HG03039 (cell line): ENCODE data around the gene GNG12.

Source experiments
- ATAC-seq: cut with Tn5 transposase; IDR thresholded peaks from one replicate; pipeline ENCODE4 v1.9.1; 2021; ENCODE audit warnings: mild to moderate bottlenecking, moderate library complexity; ENCODE audit not compliant: unreplicated experiment

GNG12 gene

DNA sequence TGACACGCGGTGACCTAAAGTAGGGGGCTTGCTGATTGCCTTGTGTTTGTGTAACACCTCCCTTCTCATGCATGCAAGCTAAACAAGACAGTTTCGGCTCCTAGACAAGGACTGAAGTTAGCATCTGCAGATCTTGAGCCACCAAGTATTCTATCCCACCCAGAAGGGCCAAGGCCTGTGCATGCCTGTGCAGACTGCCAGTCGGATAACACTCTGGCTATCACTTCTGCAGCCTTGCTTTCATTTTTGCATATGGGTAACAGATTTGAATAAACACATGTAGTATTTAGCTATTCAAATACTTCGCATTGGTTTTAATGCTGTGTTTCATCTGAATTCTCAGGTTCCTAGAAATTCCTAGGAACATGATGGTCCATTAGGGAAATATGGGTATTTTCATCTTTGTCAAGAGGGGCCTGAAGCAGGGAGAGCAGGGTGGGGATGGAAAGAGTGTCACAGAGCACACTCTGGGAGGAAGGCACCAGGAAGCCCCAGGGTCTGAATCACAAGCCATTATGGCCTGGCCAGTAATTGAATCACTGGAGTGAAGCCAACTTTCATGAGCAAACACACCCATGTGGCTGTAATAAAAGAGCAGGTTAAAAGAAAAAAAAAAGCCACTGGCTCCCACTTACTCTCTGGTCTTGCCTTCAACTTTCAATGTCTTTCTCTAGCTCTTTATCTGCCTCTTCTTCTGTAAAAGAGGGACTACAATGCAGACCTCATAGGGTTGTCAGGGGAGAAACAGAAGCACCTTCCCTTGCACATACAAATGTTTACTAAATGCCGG lies 120.0 kb downstream of the GNG12 start:
- ATAC-seq = no peak

- no peak for ATAC-seq
Observed at GRCh38 chr1:67711855-67712212, 121.4 kb downstream of the GNG12 start.

DNA sequence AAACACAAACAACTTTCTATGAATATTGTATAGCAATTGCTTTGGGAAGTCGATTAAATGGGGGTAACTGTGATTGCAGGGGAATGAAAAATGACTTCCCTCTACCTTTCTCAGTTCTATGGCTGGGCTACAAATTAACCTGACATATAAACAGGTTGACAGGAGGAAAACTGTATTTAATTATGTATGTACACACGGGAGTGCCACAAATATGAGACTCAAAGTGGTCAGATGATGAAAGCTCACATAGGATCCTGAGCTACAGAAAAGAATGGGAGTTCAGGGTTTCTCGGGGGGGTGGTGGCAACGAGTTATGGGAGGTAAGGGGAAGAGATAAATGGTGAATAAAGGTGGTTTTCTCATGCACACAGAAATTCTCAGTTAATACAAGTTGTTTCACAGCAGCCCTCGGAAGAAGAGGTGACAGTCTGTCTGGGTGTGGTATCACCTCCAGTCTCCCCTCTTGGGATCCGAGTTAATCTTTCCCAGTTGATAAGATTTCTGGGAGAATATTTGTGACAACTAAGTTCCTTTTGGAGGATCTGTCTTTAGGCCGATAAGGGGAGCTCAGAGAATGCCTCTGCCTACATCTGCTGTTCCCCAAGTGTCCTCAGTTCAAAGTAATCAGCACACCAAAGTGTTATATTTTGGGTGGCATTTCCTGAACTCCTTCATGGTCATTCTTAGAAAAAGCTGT lies 122.0 kb downstream of the GNG12 start:
- ATAC-seq = no peak

GRCh38 chr1:67710417-67710816 lies 122.8 kb downstream of the GNG12 start:
- no peak for ATAC-seq

DNA sequence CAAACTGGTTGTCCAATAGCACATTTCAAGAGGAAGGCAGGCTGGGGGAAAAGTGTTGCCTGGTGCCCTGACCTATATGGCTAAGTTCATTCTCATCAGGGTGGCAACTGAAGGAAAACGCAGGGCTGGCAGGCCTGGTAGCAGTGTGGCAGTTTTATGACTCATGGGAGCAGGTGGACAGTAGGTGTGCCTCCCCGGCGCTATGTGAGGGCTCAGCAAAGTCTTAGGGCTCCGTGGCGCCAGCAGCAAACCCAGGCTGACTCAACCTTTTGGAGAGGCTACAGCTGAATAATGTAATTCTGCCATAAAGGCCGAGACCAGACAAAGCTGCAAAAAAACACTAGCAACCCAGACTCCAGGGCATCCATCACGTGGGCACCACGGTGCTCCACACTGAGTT lies 124.7 kb downstream of the GNG12 start:
- no peak for ATAC-seq

DNA sequence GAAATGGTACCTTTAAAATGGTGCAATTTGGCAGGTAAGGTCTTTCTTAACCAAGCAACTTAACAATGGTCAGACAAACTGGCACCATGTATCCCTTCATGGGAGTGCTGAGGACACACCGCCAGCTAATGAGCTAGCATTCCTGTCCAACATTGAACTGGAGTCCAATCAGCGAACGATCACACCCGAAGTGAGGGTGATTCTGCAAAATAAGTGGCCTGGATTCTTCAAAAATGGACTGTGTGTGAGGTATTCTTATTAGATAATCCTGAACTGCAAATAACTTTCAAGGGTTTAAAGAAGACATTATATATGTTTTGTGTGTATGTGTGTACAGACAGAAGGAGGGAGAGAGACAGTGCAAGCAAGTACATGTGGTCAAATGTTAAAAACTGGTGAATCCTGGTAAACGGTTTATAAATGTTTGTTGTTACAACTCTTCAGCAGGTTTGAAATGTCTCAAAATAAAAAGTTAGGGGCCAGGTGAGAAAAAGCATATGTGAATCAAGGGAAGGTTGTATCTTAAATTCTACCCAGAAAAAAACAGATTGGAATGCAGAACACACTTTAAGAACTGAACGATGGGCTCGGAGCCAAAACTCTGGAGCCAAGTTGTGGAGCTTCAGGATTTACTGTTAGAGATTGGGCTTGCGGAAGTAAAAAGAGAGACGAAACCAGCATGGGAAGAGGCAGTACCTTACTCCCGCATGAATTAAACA lies 127.4 kb downstream of the GNG12 start:
- no peak for ATAC-seq

- ATAC-seq = no peak
Observed at GRCh38 chr1:67704351-67704750, 128.9 kb downstream of the GNG12 start.

- no peak for ATAC-seq
Observed at GRCh38 chr1:67701876-67702275, 131.4 kb downstream of the GNG12 start.

GRCh38 chr1:67700692-67701410 lies 132.4 kb downstream of the GNG12 start:
- no peak for ATAC-seq

DNA sequence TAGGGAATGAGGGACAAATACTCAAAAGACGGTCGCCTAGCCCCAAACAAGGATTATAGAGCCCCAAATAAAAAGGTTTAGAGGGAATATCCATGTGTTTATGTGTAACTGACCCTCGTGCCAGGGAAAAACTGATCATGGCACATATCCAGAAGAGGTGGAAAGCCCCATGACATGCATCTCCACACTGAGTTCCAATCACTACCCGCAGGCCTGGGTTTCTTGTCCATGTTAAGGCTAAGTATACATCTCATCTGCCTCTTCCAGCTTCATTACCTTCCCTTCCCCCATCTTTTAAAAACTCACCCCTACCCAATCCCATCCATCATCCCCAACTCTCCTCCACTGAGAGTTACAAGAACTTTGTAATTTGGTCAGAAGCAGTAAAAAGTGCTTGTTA lies 133.0 kb downstream of the GNG12 start:
- no peak for ATAC-seq

- no peak for ATAC-seq
Observed at GRCh38 chr1:67696708-67697107, 136.6 kb downstream of the GNG12 start.

GRCh38 chr1:67695963-67696362 lies 137.3 kb downstream of the GNG12 start:
- no peak for ATAC-seq

DNA sequence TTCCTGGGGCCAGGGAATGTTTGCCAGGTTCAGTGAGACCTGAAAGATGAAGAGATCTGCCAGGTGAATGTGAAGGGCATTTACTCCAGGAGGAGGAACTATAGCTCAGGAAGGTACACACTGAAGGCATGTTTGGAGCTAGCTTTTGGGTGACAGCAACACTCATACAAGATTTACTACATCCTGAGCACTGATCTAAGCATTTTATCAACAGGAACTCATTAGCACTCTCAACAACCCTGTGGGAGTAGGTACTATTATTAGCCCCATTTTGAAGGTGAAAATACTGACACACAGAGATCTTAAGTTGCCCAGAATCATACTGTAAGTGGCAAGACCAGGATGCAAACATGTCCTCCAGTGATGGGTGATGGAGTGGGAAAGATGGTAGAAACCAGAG lies 141.6 kb downstream of the GNG12 start:
- ATAC-seq = no peak

DNA sequence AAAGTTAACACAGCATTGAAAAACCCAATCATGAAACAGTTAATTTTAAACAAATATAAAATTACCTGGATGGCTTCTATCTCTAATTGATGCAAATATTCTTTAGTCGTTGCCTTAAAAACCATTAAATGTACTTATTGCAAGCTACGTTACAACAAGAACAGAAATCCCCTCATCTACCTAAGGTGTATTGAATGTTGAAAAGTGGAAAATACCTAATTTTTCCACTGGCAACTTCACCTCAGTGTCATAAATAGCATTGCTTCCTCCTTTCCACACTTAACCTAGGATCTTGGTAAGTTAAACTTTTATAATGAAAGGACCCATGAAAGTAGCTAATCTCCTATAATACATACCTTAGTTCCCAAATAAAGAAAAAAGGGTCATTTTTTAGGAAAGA lies 142.9 kb downstream of the GNG12 start:
- no peak for ATAC-seq

DNA sequence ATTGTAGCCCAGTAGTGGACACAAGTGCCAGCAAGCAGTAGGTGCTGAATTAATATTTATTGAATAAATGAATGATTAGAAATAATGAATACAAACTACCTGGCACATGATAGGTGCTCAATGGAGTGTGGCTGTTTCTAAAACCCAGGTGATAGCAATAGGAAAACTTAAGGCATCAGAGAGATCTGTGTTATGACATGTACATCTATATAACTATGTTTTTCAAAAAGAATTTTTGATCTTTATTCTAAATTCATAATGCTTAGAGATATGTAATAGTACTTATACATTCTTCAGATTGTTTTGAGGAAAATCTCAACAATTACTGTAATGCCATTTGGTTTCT lies 143.3 kb downstream of the GNG12 start:
- ATAC-seq = no peak

- ATAC-seq = no peak
Observed at GRCh38 chr1:67689267-67690017, 143.8 kb downstream of the GNG12 start.

DNA sequence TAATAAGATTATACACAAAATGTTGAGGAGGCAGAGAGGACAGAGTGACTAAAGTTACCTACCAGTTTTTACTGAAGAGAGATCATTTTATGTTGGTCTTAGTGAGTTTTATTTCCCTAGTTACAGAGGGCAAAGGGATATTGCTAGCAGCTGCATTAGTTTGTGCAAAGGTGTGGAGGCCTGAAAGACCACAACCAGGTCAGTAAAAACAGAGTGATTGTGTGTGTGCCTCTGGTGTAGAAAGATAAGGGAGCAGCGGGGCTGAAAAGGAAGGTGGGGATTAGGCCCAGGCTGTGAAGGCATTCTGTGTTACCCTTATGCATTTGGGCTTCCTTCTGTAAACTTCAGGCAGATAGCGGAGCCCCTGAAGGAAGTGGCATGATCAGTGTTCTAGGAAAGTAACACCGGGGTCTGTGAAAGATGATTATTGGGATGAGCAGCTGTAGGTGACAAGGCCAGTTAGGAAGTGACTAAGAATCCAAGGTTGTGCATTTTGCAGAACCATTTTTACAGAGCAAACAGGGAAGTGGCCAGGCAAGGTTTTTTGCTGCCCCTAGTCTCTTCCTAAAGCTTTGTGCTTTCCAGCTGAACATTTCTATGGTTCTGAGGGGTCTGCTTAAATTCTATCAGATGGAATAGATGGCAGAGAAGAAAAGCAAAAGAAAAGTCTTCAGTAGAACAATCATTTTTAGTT lies 144.6 kb downstream of the GNG12 start:
- ATAC-seq = no peak

DNA sequence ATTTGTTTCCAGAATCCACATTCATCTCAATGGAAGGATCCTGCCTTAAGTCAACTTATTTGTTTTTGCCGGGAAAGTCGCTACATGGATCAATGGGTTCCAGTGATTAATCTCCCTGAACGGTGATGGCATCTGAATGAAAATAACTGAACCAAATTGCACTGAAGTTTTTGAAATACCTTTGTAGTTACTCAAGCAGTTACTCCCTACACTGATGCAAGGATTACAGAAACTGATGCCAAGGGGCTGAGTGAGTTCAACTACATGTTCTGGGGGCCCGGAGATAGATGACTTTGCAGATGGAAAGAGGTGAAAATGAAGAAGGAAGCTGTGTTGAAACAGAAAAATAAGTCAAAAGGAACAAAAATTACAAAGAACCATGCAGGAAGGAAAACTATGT lies 145.6 kb downstream of the GNG12 start:
- no peak for ATAC-seq

DNA sequence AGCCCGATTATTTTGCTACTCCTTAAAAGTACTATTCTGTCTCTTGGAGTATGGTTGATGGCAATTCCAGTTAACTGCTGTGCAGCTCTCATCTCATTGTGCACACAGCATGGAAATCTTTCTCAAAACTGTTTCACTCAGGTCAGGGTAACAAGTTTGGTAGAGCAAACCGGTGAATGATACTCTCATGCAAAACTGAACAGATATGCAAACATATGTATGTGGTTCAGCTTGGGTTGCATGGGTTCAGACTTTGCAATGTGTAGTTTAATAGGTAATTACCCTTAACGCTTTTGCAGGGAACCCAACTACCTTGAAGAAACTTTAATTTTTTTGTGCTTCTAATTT lies 146.1 kb downstream of the GNG12 start:
- ATAC-seq = no peak
